Measurements from ENCODE around the gene CDC42BPG.
"Not testable (repeated sequence)": the region's sequence is repeated elsewhere in the genome, so short reads cannot be mapped to it uniquely, and the experiment has no call there.

Gene CDC42BPG

DNA sequence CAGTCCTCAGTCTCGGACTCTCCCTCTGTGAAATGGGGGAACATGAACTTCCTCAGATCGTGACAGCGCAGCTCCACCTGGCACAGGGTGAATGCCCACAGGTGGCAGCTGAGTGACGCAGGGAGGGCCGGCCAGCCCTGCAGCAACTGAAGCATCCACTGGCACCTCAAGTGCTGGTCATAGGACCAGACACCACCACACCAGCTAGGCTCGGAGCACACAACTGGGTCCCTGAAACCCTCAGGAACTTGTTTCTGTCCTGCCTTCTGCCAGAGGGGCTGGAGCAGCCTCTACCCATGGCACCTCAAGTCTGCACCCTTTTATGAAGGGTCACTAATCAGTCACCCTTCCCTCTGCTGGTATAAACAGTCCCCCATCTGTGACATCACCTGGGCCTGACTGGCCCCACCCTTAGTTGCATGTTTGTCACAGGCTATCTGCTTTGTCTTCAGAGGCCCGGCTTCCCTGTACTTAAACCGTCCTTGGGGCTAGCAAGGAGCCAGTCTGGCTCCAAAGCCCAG, 7.4 kb upstream of the CDC42BPG start:
- Histone ChIP-seq H3K4me3 (ENCODE audit: low read length in 2 of 2) (no peak overlapping the region), H3K36me3 (ENCODE audit: control insufficient read depth in 2 of 2, insufficient read depth in 2 of 2, low read length in 2 of 2) (peaks cover 20 to 22% of the 10 kb centered on the region in 2 donors), H3K9ac (ENCODE audit: low read depth in 1 of 2, low read length in 2 of 2) (peak overlapping the region; percentile 3 to 39), H3K27ac (ENCODE audit: low read depth in 2 of 2, low read length in 2 of 2) (peak overlapping the region; percentile 67 to 77), H3K4me1 (ENCODE audit: control insufficient read depth in 2 of 2, insufficient read depth in 2 of 2, low read length in 2 of 2) (peaks cover 73 to 83% of the 10 kb centered on the region in 2 donors), H3K27me3 (ENCODE audit: control insufficient read depth in 2 of 2, insufficient read depth in 2 of 2, low read length in 2 of 2) (no peaks in the 10 kb centered on the region), H3K9me3 (ENCODE audit: control insufficient read depth in 2 of 2, low read length in 2 of 2) (no peaks in the 10 kb centered on the region)

DNA sequence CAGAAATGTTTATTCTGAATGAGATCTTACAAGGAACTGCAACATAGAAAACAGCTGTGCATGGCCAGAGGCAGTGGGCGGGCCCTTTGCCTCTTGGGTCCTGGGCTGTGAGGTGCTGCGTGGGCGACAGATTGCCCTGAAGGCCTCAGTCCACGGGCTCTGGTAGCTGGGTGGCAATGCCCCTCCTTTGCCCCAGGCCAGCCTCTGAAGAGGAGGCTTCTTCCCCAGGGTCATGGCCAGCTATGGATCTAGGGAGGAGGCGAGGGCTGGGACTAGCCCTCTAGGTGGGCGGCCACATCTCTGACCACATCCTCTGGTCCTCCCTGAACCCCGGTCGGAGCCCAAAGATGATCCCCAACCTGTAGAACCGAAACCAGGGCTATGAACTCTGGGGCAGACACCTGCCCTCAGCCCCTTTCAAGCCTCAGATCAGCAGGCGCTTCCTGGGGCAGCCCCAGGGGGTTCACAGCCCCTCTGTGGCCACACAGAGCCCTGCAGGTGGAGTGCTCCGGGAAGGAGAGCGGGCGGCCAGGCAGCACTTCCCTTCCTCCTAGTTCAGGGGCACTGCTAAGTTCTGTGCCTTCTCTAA, 6.6 kb upstream of the CDC42BPG start:
- peaks cover 67 to 78% of the 10 kb centered on the region in 2 donors for H3K4me1 ChIP-seq (ENCODE audit: control insufficient read depth in 2 of 2, insufficient read depth in 2 of 2, low read length in 2 of 2)
- H3K36me3 ChIP-seq (ENCODE audit: control insufficient read depth in 2 of 2, insufficient read depth in 2 of 2, low read length in 2 of 2), result peaks cover 19 to 20% of the 10 kb centered on the region in 2 donors
- H3K9ac ChIP-seq (ENCODE audit: low read depth in 1 of 2, low read length in 2 of 2), result peak overlapping the region; percentile 3 to 47
- no peaks in the 10 kb centered on the region for H3K9me3 ChIP-seq (ENCODE audit: control insufficient read depth in 2 of 2, low read length in 2 of 2)
- no peak overlapping the region for H3K4me3 ChIP-seq (ENCODE audit: low read length in 2 of 2)
- no peaks in the 10 kb centered on the region for H3K27me3 ChIP-seq (ENCODE audit: control insufficient read depth in 2 of 2, insufficient read depth in 2 of 2, low read length in 2 of 2)
- H3K27ac ChIP-seq (ENCODE audit: low read depth in 2 of 2, low read length in 2 of 2), result peak overlapping the region; percentile 67 to 77

DNA sequence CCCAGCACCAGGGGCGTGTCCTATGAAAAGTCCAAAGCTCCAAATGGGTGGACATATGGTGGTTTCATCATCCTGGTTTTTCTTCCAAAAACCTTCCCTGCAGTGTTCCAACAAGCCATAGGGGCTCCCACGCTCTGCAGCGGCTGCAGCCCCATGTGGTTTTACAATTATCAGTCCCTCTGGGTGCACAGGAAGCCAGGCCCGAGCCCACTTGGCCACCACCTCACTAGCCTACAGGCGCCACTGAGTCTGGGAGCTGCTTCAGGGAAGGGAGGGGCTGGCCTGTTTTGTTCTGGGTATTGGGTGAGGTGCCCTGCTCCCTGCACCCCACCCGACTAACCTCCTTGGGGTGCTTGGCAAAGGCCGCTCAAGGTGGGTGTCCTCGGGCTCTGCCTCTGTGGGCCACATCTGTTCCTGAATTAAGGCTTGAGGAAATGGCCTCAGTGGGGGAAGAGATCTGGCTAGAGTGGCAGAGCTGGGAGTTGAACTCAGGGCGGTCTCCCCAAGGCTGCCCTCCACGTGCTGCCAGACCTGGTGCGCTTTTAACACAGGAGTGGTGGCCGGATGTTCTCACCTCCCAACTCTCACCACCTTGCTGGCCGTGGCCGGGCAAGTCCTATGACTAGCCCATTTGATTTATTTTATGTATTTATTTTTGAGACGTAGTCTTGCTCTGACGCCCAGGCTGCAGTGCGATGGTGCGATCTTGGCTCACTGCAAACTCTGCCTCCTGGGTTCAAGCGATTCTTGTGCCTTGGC, 5.3 kb upstream of the CDC42BPG start:
- no peaks in the 10 kb centered on the region for H3K9me3 ChIP-seq (ENCODE audit: control insufficient read depth in 2 of 2, low read length in 2 of 2)
- no peak overlapping the region for H3K9ac ChIP-seq (ENCODE audit: low read depth in 1 of 2, low read length in 2 of 2)
- peaks cover 59 to 71% of the 10 kb centered on the region in 2 donors for H3K4me1 ChIP-seq (ENCODE audit: control insufficient read depth in 2 of 2, insufficient read depth in 2 of 2, low read length in 2 of 2)
- H3K4me3 ChIP-seq (ENCODE audit: low read length in 2 of 2), result no peak overlapping the region
- H3K27me3 ChIP-seq (ENCODE audit: control insufficient read depth in 2 of 2, insufficient read depth in 2 of 2, low read length in 2 of 2), result no peaks in the 10 kb centered on the region
- H3K27ac ChIP-seq (ENCODE audit: low read depth in 2 of 2, low read length in 2 of 2), result peak overlapping the region in 1 of 2 donors; percentile 80
- peaks cover 15 to 19% of the 10 kb centered on the region in 2 donors for H3K36me3 ChIP-seq (ENCODE audit: control insufficient read depth in 2 of 2, insufficient read depth in 2 of 2, low read length in 2 of 2)

DNA sequence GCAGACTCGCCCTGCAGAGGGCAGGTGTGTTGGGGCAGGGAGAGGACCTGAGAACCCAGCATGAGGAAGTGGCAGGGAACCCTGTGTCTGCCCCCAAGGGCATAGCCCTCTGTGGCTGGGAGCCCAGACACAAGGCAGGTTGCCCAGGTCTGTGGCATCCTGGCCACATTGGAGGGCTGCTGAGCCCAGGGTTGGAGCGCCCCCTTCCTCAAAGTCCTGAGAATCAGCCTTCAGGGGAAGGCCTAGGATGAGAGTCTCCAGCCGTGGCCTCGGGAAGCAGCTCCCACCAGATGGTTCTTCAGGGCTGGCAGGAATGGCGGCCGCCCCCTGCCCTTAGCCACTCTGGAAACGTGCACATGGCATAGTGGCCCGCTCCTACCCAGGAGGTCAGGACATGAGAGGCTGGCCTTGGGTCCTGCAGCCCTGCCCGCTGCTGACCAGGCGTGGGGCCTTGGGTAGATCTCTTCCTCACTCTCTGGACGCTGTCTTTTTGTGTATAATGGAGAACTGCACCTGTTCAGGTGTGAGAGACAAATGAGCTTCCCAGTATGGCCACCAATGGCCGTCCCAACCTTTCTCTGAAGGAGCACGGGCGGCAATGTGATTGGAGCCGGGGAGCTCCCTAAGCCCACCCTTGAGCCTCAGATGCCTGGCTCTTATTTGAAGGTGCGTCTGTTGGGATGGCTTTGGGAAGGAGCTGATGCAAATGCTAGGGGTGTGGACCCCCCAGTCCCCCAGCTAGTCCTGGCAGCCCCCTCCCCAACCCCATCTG, 4.6 kb upstream of the CDC42BPG start:
- H3K4me1 ChIP-seq (ENCODE audit: control insufficient read depth in 2 of 2, insufficient read depth in 2 of 2, low read length in 2 of 2), result peaks cover 52 to 64% of the 10 kb centered on the region in 2 donors
- peak overlapping the region; percentile 32 to 41 for H3K9ac ChIP-seq (ENCODE audit: low read depth in 1 of 2, low read length in 2 of 2)
- peak overlapping the region; percentile 80 to 87 for H3K27ac ChIP-seq (ENCODE audit: low read depth in 2 of 2, low read length in 2 of 2)
- peaks cover 7 to 12% of the 10 kb centered on the region in 2 donors for H3K36me3 ChIP-seq (ENCODE audit: control insufficient read depth in 2 of 2, insufficient read depth in 2 of 2, low read length in 2 of 2)
- no peaks in the 10 kb centered on the region for H3K27me3 ChIP-seq (ENCODE audit: control insufficient read depth in 2 of 2, insufficient read depth in 2 of 2, low read length in 2 of 2)
- no peak overlapping the region for H3K4me3 ChIP-seq (ENCODE audit: low read length in 2 of 2)
- no peaks in the 10 kb centered on the region for H3K9me3 ChIP-seq (ENCODE audit: control insufficient read depth in 2 of 2, low read length in 2 of 2)

DNA sequence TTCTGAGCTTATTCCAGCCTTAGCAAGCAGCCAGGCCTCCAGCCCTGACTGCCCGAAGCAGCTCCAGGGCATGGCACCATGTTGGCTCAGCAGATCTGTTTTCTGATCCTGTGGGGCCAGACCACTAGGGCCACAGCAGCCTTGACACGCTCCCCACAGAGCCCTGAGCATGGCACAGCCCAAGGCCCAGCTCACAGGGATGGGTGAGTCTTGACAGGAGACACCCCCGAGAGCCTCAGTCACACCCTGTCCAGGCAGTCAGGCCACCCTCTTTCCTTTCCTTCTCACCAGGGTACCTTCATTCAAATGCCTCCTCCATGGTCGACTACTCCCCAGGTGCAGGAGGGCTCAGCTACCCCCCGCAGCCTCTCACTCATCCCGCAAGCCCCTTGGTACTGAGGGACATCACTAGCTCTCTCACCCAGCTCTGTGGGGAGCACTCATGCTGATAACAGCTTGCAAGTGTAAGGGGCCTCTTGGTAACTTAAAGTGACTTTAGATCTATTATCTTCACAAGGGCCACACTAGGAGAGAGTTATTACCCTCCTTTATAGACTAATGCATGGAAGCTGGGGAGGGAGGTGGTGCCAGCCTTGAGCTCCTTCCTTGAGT, 3.9 kb upstream of the CDC42BPG start:
- no peaks in the 10 kb centered on the region for H3K27me3 ChIP-seq (ENCODE audit: control insufficient read depth in 2 of 2, insufficient read depth in 2 of 2, low read length in 2 of 2)
- H3K27ac ChIP-seq (ENCODE audit: low read depth in 2 of 2, low read length in 2 of 2), result peak overlapping the region; percentile 80 to 87
- H3K4me1 ChIP-seq (ENCODE audit: control insufficient read depth in 2 of 2, insufficient read depth in 2 of 2, low read length in 2 of 2), result peaks cover 47 to 58% of the 10 kb centered on the region in 2 donors
- no peaks in the 10 kb centered on the region for H3K9me3 ChIP-seq (ENCODE audit: control insufficient read depth in 2 of 2, low read length in 2 of 2)
- H3K36me3 ChIP-seq (ENCODE audit: control insufficient read depth in 2 of 2, insufficient read depth in 2 of 2, low read length in 2 of 2), result peaks cover under 1 to 7% of the 10 kb centered on the region in 2 donors
- peak overlapping the region in 1 of 2 donors; percentile 2 for H3K4me3 ChIP-seq (ENCODE audit: low read length in 2 of 2)
- peak overlapping the region; percentile 4 to 41 for H3K9ac ChIP-seq (ENCODE audit: low read depth in 1 of 2, low read length in 2 of 2)

DNA sequence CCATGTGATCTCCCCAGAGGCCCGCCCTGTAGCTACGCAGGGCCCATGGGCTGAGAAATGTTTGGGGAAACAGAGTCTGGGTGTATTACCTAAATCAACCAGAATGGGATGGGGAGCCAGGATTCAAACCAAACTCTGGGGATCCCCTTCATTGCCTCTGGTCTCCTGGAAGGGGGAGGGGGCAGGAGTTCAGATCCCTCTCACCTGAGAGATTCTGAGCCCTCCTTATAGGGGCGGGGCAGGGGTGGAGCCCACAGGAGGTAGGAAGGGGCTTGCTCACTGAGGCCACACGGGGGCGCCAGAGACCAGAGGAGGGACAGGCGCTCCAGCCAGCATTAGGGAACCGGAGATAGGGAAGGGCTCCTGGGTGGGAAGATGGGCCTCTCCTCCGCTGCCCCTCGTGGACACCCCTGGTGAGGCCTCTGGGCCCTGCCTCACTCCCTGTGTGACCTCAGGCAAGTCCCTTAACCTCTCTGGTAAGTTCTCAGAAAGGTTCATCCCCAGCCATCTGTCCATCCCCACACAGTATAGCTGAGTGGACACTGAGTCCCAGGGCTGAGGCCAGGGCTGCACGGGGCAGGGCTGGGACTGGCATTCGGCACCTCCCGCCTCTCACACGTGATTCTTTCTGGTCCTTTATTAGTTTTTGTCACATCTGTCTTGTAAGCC, 2.7 kb upstream of the CDC42BPG start:
- Histone ChIP-seq H3K9ac (ENCODE audit: low read depth in 1 of 2, low read length in 2 of 2) (peak overlapping the region; percentile 61 to 65), H3K27ac (ENCODE audit: low read depth in 2 of 2, low read length in 2 of 2) (peak overlapping the region; percentile 43 to 53), H3K4me3 (ENCODE audit: low read length in 2 of 2) (peak overlapping the region; percentile 33 to 49), H3K9me3 (ENCODE audit: control insufficient read depth in 2 of 2, low read length in 2 of 2) (no peaks in the 10 kb centered on the region), H3K36me3 (ENCODE audit: control insufficient read depth in 2 of 2, insufficient read depth in 2 of 2, low read length in 2 of 2) (no peaks in the 10 kb centered on the region), H3K27me3 (ENCODE audit: control insufficient read depth in 2 of 2, insufficient read depth in 2 of 2, low read length in 2 of 2) (no peaks in the 10 kb centered on the region), H3K4me1 (ENCODE audit: control insufficient read depth in 2 of 2, insufficient read depth in 2 of 2, low read length in 2 of 2) (peaks cover 43 to 59% of the 10 kb centered on the region in 2 donors)

DNA sequence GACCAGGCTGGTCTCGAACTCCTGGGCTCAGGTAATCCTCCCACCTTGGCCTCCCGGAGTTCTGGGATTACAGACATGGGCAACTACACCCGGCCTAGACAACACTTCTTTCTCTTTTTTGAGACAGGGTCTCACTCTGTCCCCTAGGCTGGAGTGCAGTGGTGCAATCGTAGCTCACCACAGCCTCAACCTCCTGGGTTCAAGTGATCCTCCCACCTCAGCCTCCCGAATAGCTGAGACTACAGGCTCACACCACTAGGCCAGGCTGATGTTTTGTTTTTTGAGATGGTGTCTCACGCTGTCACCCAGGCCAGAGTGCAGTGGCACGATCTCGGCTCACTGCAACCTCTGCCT, 1.3 kb upstream of the CDC42BPG start:
- H3K4me3 ChIP-seq (ENCODE audit: low read length in 2 of 2); H3K36me3 ChIP-seq (ENCODE audit: control insufficient read depth in 2 of 2, insufficient read depth in 2 of 2, low read length in 2 of 2); H3K9ac ChIP-seq (ENCODE audit: low read depth in 1 of 2, low read length in 2 of 2); H3K9me3 ChIP-seq (ENCODE audit: control insufficient read depth in 2 of 2, low read length in 2 of 2); H3K27me3 ChIP-seq (ENCODE audit: control insufficient read depth in 2 of 2, insufficient read depth in 2 of 2, low read length in 2 of 2): not testable (repeated sequence)
- H3K27ac ChIP-seq (ENCODE audit: low read depth in 2 of 2, low read length in 2 of 2), result peak overlapping the region in 1 of 2 donors; percentile 22
- H3K4me1 ChIP-seq (ENCODE audit: control insufficient read depth in 2 of 2, insufficient read depth in 2 of 2, low read length in 2 of 2), result peaks cover 40 to 50% of the 10 kb centered on the region in 2 donors

DNA sequence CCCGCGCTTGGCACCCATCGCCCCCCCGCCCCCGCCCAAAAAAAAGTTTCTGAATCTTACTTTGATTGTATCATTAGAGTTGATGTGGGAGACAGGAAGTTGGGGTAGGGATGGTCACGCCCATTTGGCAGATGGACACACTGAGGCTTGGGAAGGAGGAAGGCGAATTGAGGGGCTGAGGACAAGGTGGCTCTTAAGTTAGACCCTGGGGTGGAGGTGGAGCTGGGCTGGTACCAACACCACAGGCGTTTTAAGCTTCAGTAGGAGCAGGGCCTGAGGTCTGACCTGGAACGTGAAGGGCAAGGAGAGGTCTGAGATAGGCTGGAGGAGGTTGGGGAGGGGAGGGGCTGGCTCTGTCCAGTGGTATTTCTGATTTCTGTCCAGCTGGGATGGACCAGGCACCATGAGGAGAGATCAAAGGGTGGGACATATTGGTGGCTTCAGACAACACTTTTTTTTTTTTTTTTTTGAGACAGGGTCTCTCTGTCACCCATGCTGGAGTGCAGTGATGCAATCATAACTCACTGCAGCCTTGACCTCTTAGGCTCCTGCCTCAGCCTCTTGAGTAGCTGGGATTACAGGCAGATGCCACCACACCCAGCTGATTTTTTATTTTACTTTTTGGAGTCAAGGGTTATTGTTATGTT, 799 bp upstream of the CDC42BPG start:
- Histone ChIP-seq H3K4me3 (ENCODE audit: low read length in 2 of 2) (peak overlapping the region; percentile 61 to 66), H3K27me3 (ENCODE audit: control insufficient read depth in 2 of 2, insufficient read depth in 2 of 2, low read length in 2 of 2) (no peaks in the 10 kb centered on the region), H3K9me3 (ENCODE audit: control insufficient read depth in 2 of 2, low read length in 2 of 2) (no peaks in the 10 kb centered on the region), H3K36me3 (ENCODE audit: control insufficient read depth in 2 of 2, insufficient read depth in 2 of 2, low read length in 2 of 2) (peaks cover 0 to 3% of the 10 kb centered on the region in 2 donors), H3K27ac (ENCODE audit: low read depth in 2 of 2, low read length in 2 of 2) (peak overlapping the region; percentile 86 to 89), H3K9ac (ENCODE audit: low read depth in 1 of 2, low read length in 2 of 2) (peak overlapping the region; percentile 52 to 84), H3K4me1 (ENCODE audit: control insufficient read depth in 2 of 2, insufficient read depth in 2 of 2, low read length in 2 of 2) (peaks cover 40 to 50% of the 10 kb centered on the region in 2 donors)

Measured in mucosa of rectum (tissue), 2 donors.